SK-N-SH (cell line): ENCODE results near the gene DCAKD. TPM values are rescaled to one million over a fixed set of nuclear protein-coding genes. Genes with fewer than 3 reads are reported as not detected.

Experiments
- CTCF ChIA-PET: fragments of 300-600, 350-600 bp; formaldehyde crosslinking; extraction: SDS; loops from one replicate; lab custom pipeline; 2021; lab: Yijun Ruan, JAX
- POLR2A ChIA-PET: fragments of 350-600 bp; sonication (Branson Sonifier 250); formaldehyde crosslinking; extraction: SDS; loops from one replicate; lab custom pipeline; 2020; ENCODE audit warnings: antibody characterized with exemption, inconsistent platforms; lab: Yijun Ruan, JAX
- DNase-seq: peaks from one replicate; pipeline ENCODE4 v3.0.0; 2012
- H2AFZ ChIP-seq: fragments of 200-600 bp; sonication (generic); 2 replicates; pipeline ENCODE4 v1.8.1; 2016; ENCODE audit warnings: antibody characterized with exemption, mild to moderate bottlenecking, low read depth
- H3F3A ChIP-seq: fragments of 200-600 bp; sonication (generic); replicated peaks from 2 replicates; pipeline ENCODE3; 2016; ENCODE audit warnings: antibody characterized with exemption, mild to moderate bottlenecking; ENCODE audit not compliant: insufficient read depth
- H3K27ac ChIP-seq, 2 experiments: fragments of 200-500 bp in 1 of 2; fragments of 200-600 bp in 1 of 2; sonication (Bioruptor generic) in 1 of 2; sonication (generic), shearing (Covaris generic) in 1 of 2; 2 replicates each; pipeline versions ENCODE4 v1.5.1 to v1.6.1; 2014 to 2016; ENCODE audit warnings: low read depth in 2 of 2, inconsistent platforms in 1 of 2, low read length in 1 of 2, mild to moderate bottlenecking in 1 of 2, mixed read lengths in 1 of 2
- H3K27me3 ChIP-seq: fragments of 200-600 bp; sonication (generic), shearing (Covaris generic); 2 replicates; pipeline ENCODE4 v1.6.1; 2016; ENCODE audit warnings: mixed run types; ENCODE audit not compliant: insufficient read depth
- H3K36me3 ChIP-seq, 2 experiments: fragments of 200-500 bp in 1 of 2; fragments of 200-600 bp in 1 of 2; sonication (Bioruptor generic) in 1 of 2; sonication (generic) in 1 of 2; replicated peaks in 1 of 2; 2 replicates each; pipeline versions ENCODE3 to v1.5.1; 2014 to 2016; ENCODE audit warnings: low read length in 1 of 2, mild to moderate bottlenecking in 1 of 2; ENCODE audit not compliant: insufficient read depth in 2 of 2, control insufficient read depth in 1 of 2
- H3K4me1 ChIP-seq, 2 experiments: fragments of 200-500 bp in 1 of 2; fragments of 200-600 bp in 1 of 2; sonication (Bioruptor generic) in 1 of 2; sonication (generic), shearing (Covaris generic) in 1 of 2; 2 replicates each; pipeline versions ENCODE4 v1.5.1 to v1.6.1; 2014 to 2016; ENCODE audit warnings: low read depth in 1 of 2, low read length in 1 of 2, mixed run types in 1 of 2; ENCODE audit not compliant: insufficient read depth in 2 of 2, control insufficient read depth in 1 of 2
- H3K4me2 ChIP-seq: fragments of 200-600 bp; sonication (generic), shearing (Covaris generic); 2 replicates; pipeline ENCODE4 v1.6.1; 2017; ENCODE audit warnings: mixed run types
- H3K4me3 ChIP-seq, 2 experiments: fragments of 200-500 bp in 1 of 2; fragments of 200-600 bp in 1 of 2; sonication (Bioruptor generic) in 1 of 2; sonication (generic), shearing (Covaris generic) in 1 of 2; 2 replicates each; pipeline versions ENCODE4 v1.5.1 to v1.8.1; 2014 to 2016; ENCODE audit warnings: low read depth in 2 of 2, inconsistent platforms in 1 of 2, low read length in 1 of 2, mild to moderate bottlenecking in 1 of 2, mixed read lengths in 1 of 2, moderate library complexity in 1 of 2
- H3K79me2 ChIP-seq: fragments of 200-600 bp; sonication (generic); 2 replicates; pipeline ENCODE4 v1.8.1; 2017; ENCODE audit warnings: mild to moderate bottlenecking; ENCODE audit not compliant: insufficient read depth
- H3K9ac ChIP-seq: fragments of 200-600 bp; sonication (generic); 2 replicates; pipeline ENCODE4 v1.6.1; 2017; ENCODE audit warnings: mixed run types
- H3K9me2 ChIP-seq: fragments of 200-600 bp; sonication (generic); 2 replicates; pipeline ENCODE4 v1.6.1; 2017; ENCODE audit warnings: mixed run types
- H3K9me3 ChIP-seq: fragments of 200-600 bp; sonication (generic); 2 replicates; pipeline ENCODE4 v1.6.1; 2017; ENCODE audit warnings: mixed run types, mild to moderate bottlenecking, moderate library complexity
- H4K20me1 ChIP-seq: fragments of 200-600 bp; sonication (generic); 2 replicates; pipeline ENCODE4 v1.6.1; 2017; ENCODE audit warnings: mild to moderate bottlenecking, mixed run types; ENCODE audit not compliant: insufficient read depth
- CHD2 ChIP-seq: fragments of 150-350 bp; IDR thresholded peaks from 2 replicates; pipeline ENCODE4 v1.6.1; 2018; ENCODE audit warnings: low read length; ENCODE audit not compliant: partially characterized antibody
- ELF1 ChIP-seq: IDR thresholded peaks from 2 replicates; pipeline ENCODE4 v1.4.0; 2012
- FOXM1 ChIP-seq: IDR thresholded peaks from 2 replicates; pipeline ENCODE4 v1.4.0; 2012; ENCODE audit warnings: low read depth, mild to moderate bottlenecking
- MEF2A ChIP-seq: IDR thresholded peaks from 2 replicates; pipeline ENCODE4 v1.4.0; 2012; ENCODE audit warnings: low read depth, borderline replicate concordance
- MXI1 ChIP-seq: IDR thresholded peaks from 2 replicates; pipeline ENCODE4 v1.6.1; 2012; ENCODE audit warnings: mild to moderate bottlenecking, low read depth, low read length, improper control_type of control experiment
- NFIC ChIP-seq: IDR thresholded peaks from 2 replicates; pipeline ENCODE4 v1.4.0; 2012; ENCODE audit warnings: borderline replicate concordance
- RAD21 ChIP-seq: IDR thresholded peaks from 2 replicates; pipeline ENCODE4 v1.6.1; 2012; ENCODE audit warnings: mild to moderate bottlenecking, low read length
- RXRA ChIP-seq: IDR thresholded peaks from 2 replicates; pipeline ENCODE4 v1.4.0; 2012; ENCODE audit warnings: low read depth, mild to moderate bottlenecking, borderline replicate concordance
- SIN3A ChIP-seq: IDR thresholded peaks from 2 replicates; pipeline ENCODE4 v1.6.1; 2012; ENCODE audit warnings: low read depth, mild to moderate bottlenecking, low read length, moderate library complexity, borderline replicate concordance
- SMC3 ChIP-seq: IDR thresholded peaks from 2 replicates; pipeline ENCODE4 v1.6.1; 2012; ENCODE audit warnings: low read depth, low read length, improper control_type of control experiment
- TEAD4 ChIP-seq: IDR thresholded peaks from 2 replicates; pipeline ENCODE4 v1.4.0; 2012; ENCODE audit warnings: mild to moderate bottlenecking, borderline replicate concordance; ENCODE audit not compliant: insufficient read depth
- WGBS: methylation state at CpG from one replicate; pipeline ENCODE4 v1.1.6; 2017; ENCODE audit warnings: low lambda C conversion rate; 5-methylcytosine and 5-hydroxymethylcytosine counted together
- polyA plus RNA-seq, 3 experiments: library from polyadenylated mRNA; depleted of rRNA; stranded (reverse); fragments of >200 nt; gene quantifications; 2 replicates each; pipeline ENCODE4 v1.2.3, GENCODE V29; 2012
- TF ChIP-seq, protein P1 (sequence below): fragments of 200-600 bp; sonication (generic); IDR thresholded peaks from 2 replicates; pipeline ENCODE4 v1.6.1; 2017; ENCODE audit warnings: antibody characterized with exemption, mild to moderate bottlenecking, moderate library complexity
- TF ChIP-seq, protein P2 (sequence below): IDR thresholded peaks from 2 replicates; pipeline ENCODE4 v1.4.0; 2012; ENCODE audit warnings: low read depth, borderline replicate concordance
- TF ChIP-seq, protein P3 (sequence below): fragments of 150-350 bp; IDR thresholded peaks from 2 replicates; pipeline ENCODE4 v1.6.1; 2016; ENCODE audit warnings: mild to moderate bottlenecking, low read depth, low read length
- TF ChIP-seq, protein P4 (sequence below): IDR thresholded peaks from 2 replicates; pipeline ENCODE4; 2012

DCAKD gene
- polyA plus RNA-seq, 1 of the 3 experiments (the other 2 are of a cell fraction) = 48.8 TPM

DNA sequence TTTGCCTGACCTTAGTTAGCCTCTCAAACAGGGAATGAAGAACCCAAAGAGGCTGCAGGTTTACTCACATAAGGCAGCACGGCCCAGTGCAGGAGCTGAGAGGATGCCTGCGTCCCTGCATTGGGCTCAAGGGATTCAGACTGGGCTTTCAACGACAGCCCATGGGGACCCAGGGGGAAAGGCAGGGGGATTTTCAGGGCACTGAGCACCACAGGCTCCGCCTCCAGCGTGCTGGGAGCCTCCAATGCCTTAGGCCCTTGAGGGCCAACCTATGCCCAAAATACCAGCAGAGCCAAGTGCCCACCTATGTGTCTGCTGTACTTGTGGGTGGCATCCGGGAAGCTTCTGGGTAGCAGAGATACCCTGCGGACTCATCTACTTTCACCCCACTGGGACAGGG is 22.3 kb downstream of the DCAKD start:
- CTCF ChIA-PET = interaction anchor here (3.4 to 6.2 kb wide), 2 partner anchors 9 to 70 kb away, joined by 18 to 67 read pairs; no protein-coding TSS in a partner anchor
- 0 out of 4 replicates have a peak overlapping the region, but pooled peaks of 1 of the 2 experiments have one; percentile 3 for H3K27ac ChIP-seq
- no peaks in the 10 kb centered on the region for H3K9me2 ChIP-seq
- H3F3A ChIP-seq = no peaks in the 10 kb centered on the region
- no peaks in the 10 kb centered on the region for H3K9me3 ChIP-seq
- no peak for DNase-seq
- POLR2A ChIA-PET = no interaction called here
- no peak for TF ChIP-seq ELF1
- TF ChIP-seq, protein P1, sequence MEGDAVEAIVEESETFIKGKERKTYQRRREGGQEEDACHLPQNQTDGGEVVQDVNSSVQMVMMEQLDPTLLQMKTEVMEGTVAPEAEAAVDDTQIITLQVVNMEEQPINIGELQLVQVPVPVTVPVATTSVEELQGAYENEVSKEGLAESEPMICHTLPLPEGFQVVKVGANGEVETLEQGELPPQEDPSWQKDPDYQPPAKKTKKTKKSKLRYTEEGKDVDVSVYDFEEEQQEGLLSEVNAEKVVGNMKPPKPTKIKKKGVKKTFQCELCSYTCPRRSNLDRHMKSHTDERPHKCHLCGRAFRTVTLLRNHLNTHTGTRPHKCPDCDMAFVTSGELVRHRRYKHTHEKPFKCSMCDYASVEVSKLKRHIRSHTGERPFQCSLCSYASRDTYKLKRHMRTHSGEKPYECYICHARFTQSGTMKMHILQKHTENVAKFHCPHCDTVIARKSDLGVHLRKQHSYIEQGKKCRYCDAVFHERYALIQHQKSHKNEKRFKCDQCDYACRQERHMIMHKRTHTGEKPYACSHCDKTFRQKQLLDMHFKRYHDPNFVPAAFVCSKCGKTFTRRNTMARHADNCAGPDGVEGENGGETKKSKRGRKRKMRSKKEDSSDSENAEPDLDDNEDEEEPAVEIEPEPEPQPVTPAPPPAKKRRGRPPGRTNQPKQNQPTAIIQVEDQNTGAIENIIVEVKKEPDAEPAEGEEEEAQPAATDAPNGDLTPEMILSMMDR = no peak
- no peak for TF ChIP-seq FOXM1
- TF ChIP-seq RXRA = no peak
- TF ChIP-seq, protein P2, sequence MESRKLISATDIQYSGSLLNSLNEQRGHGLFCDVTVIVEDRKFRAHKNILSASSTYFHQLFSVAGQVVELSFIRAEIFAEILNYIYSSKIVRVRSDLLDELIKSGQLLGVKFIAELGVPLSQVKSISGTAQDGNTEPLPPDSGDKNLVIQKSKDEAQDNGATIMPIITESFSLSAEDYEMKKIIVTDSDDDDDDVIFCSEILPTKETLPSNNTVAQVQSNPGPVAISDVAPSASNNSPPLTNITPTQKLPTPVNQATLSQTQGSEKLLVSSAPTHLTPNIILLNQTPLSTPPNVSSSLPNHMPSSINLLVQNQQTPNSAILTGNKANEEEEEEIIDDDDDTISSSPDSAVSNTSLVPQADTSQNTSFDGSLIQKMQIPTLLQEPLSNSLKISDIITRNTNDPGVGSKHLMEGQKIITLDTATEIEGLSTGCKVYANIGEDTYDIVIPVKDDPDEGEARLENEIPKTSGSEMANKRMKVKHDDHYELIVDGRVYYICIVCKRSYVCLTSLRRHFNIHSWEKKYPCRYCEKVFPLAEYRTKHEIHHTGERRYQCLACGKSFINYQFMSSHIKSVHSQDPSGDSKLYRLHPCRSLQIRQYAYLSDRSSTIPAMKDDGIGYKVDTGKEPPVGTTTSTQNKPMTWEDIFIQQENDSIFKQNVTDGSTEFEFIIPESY = no peak
- no peak for TF ChIP-seq TEAD4
- TF ChIP-seq NFIC = no peak
- no peak for TF ChIP-seq RAD21
- no peak for TF ChIP-seq SIN3A
- no peak for TF ChIP-seq MXI1
- TF ChIP-seq MEF2A = no peak
- no peaks in the 10 kb centered on the region for H3K27me3 ChIP-seq
- no peaks in the 10 kb centered on the region for H3K79me2 ChIP-seq
- H2AFZ ChIP-seq = no peak overlapping the region
- no peak overlapping the region for H3K4me3 ChIP-seq
- H3K36me3 ChIP-seq = peaks cover 8 to 30% of the 10 kb centered on the region in 2 experiments
- no peak overlapping the region for H3K4me2 ChIP-seq
- no peak overlapping the region for H3K9ac ChIP-seq
- peaks cover 0 to 35% of the 10 kb centered on the region in 2 experiments; a peak in 2 of 4 replicates for H3K4me1 ChIP-seq
- no peaks in the 10 kb centered on the region for H4K20me1 ChIP-seq
- WGBS = 100% methylated on average over 3 of the region's 7 CpGs

DNA sequence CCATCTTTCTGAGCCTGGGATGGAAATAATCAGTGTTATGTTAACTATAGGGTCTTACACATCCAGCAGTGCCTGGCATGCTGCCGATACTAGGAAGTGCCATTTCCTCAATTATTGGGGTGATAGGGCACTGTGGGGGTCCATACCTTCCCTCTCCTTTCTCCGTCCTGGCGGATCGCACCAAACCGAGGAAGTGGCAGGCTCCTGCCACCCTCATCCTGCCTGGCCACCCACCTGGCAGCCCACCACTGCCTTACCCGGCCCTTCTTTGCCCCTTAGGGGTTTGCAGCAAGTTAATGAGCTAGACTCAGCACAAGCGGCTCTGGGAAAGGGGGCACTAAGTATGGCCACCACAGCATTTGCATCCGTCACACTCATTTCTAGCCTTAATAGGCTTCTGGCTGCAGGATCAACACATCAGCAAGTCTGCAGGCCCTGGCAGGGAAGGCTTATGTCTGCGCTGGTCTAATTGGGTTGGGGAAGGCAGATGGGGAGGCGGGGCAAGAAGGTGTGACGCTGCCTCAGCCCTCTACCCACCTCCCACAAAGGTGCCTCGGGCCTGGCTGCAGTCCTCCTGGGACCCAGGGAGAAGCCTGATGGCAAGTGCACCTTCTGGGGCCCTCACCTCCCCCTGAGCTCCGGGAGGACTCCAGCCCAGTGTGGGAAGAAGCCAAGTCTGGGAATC is 28.6 kb downstream of the DCAKD start:
- Histone ChIP-seq H3K9ac (no peak overlapping the region), H4K20me1 (no peaks in the 10 kb centered on the region), H3K27me3 (no peaks in the 10 kb centered on the region), H3F3A (peaks cover 16% of the 10 kb centered on the region), H2AFZ (no peak overlapping the region), H3K27ac (peak overlapping the region in 1 of 2 experiments; percentile 77; a peak in 2 of 4 replicates), H3K4me3 (no peak overlapping the region), H3K9me2 (no peaks in the 10 kb centered on the region), H3K79me2 (no peaks in the 10 kb centered on the region), H3K4me1 (peaks cover 10 to 32% of the 10 kb centered on the region in 2 experiments; a peak in 1 of 4 replicates), H3K4me2 (no peak overlapping the region), H3K9me3 (no peaks in the 10 kb centered on the region), H3K36me3 (peaks cover 0 to 11% of the 10 kb centered on the region in 2 experiments)
- TF ChIP-seq, protein P3, sequence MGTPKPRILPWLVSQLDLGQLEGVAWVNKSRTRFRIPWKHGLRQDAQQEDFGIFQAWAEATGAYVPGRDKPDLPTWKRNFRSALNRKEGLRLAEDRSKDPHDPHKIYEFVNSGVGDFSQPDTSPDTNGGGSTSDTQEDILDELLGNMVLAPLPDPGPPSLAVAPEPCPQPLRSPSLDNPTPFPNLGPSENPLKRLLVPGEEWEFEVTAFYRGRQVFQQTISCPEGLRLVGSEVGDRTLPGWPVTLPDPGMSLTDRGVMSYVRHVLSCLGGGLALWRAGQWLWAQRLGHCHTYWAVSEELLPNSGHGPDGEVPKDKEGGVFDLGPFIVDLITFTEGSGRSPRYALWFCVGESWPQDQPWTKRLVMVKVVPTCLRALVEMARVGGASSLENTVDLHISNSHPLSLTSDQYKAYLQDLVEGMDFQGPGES = no peak
- TF ChIP-seq, protein P4, sequence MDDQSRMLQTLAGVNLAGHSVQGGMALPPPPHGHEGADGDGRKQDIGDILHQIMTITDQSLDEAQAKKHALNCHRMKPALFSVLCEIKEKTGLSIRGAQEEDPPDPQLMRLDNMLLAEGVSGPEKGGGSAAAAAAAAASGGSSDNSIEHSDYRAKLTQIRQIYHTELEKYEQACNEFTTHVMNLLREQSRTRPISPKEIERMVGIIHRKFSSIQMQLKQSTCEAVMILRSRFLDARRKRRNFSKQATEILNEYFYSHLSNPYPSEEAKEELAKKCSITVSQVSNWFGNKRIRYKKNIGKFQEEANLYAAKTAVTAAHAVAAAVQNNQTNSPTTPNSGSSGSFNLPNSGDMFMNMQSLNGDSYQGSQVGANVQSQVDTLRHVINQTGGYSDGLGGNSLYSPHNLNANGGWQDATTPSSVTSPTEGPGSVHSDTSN = no peak
- TF ChIP-seq SIN3A (no peak), CHD2 (no peak), SMC3 (no peak)
- DNase-seq = no peak
- ChIA-PET POLR2A (interaction anchor here (2.8 kb wide), 1 partner anchor 102 kb away, joined by 14 read pairs; no protein-coding TSS in a partner anchor), CTCF (interaction anchor here (0.5 to 13.0 kb wide), 57 partner anchors 9 to 248 kb away, joined by 3 to 433 read pairs (median 4); partner anchors contain the start of genes ACBD4, C1QL1, DCAKD and EFTUD2)
- WGBS = 96% methylated on average over 9 of the region's 13 CpGs
